WTC11 (cell line): Measurements from ENCODE around the gene CCDC82. TPM values are rescaled to one million over a fixed set of nuclear protein-coding genes. Genes with fewer than 3 reads are reported as not detected.

Experiments used
- ATAC-seq: fragments of 200-7000 bp; cut with Tn5 transposase; 2 replicates; pipeline ENCODE4 v1.10.0; 2021; ENCODE audit warnings: mild to moderate bottlenecking, moderate library complexity
- CTCF ChIA-PET: fragments of 300-600 bp; sonication (Branson Sonifier 250); formaldehyde crosslinking; loops from one replicate; lab custom pipeline; 2021; ENCODE audit warnings: antibody characterized with exemption; lab: Charles Lee
- POLR2A ChIA-PET: fragments of 350-600 bp; sonication (Branson Sonifier 250); formaldehyde crosslinking; loops from one replicate; lab custom pipeline; 2021; ENCODE audit warnings: antibody characterized with exemption; lab: Charles Lee
- DNase-seq: peaks from one replicate; pipeline ENCODE4 v3.0.0; 2021; ENCODE audit warnings: low spot score
- H3K27ac Mint-ChIP-seq: 2 replicates; pipeline ENCODE4 v1.8.0; 2021; ENCODE audit warnings: mixed read lengths
- H3K27me3 Mint-ChIP-seq: 2 replicates; pipeline ENCODE4 v1.8.0; 2021; ENCODE audit warnings: low read depth, mild to moderate bottlenecking, moderate library complexity, mixed read lengths
- H3K36me3 Mint-ChIP-seq: 2 replicates; pipeline ENCODE4 v1.8.0; 2021; ENCODE audit warnings: mixed read lengths
- H3K4me1 Mint-ChIP-seq: 2 replicates; pipeline ENCODE4 v1.8.0; 2022; ENCODE audit warnings: mixed read lengths
- H3K4me3 Mint-ChIP-seq: 2 replicates; pipeline ENCODE4 v1.8.0; 2021; ENCODE audit warnings: mild to moderate bottlenecking, moderate library complexity, mixed read lengths
- H3K9me3 Mint-ChIP-seq: 2 replicates; pipeline ENCODE4 v1.8.0; 2021; ENCODE audit warnings: mixed read lengths
- ESRRA ChIP-seq: sonication (generic); formaldehyde crosslinking; IDR thresholded peaks from 2 replicates; pipeline ENCODE4 v1.8.1; 2022; ENCODE audit warnings: mild to moderate bottlenecking, missing genetic modification reagents, borderline replicate concordance
- GRHL2 ChIP-seq: fragments of 250-450 bp; sonication (Bioruptor Pico); IDR thresholded peaks from 2 replicates; pipeline ENCODE4 v1.8.0; 2022; ENCODE audit warnings: mild to moderate bottlenecking, moderate library complexity; ENCODE audit not compliant: insufficient replicate concordance, severe bottlenecking
- KAT7 ChIP-seq: sonication (generic); formaldehyde crosslinking; IDR thresholded peaks from 2 replicates; pipeline ENCODE4 v1.8.1; 2023; ENCODE audit warnings: missing genetic modification reagents, mild to moderate bottlenecking, borderline replicate concordance
- MAX ChIP-seq: sonication (generic); formaldehyde crosslinking; IDR thresholded peaks from 2 replicates; pipeline ENCODE4 v1.8.0; 2022; ENCODE audit warnings: mild to moderate bottlenecking, missing genetic modification reagents
- NR2C2 ChIP-seq: sonication (generic); formaldehyde crosslinking; IDR thresholded peaks from 2 replicates; pipeline ENCODE4 v1.8.0; 2022; ENCODE audit warnings: mild to moderate bottlenecking, missing genetic modification reagents
- OVOL2 ChIP-seq: fragments of 250-450 bp; sonication (Bioruptor Pico); IDR thresholded peaks from 2 replicates; pipeline ENCODE4 v1.9.0; 2021; ENCODE audit warnings: mild to moderate bottlenecking, borderline replicate concordance
- USF2 ChIP-seq: sonication (generic); formaldehyde crosslinking; IDR thresholded peaks from 2 replicates; pipeline ENCODE4 v1.8.1; 2023; ENCODE audit warnings: mild to moderate bottlenecking, missing genetic modification reagents, moderate library complexity
- ZBTB21 ChIP-seq: sonication (generic); formaldehyde crosslinking; IDR thresholded peaks from 2 replicates; pipeline ENCODE4 v1.8.1; 2023; ENCODE audit warnings: mild to moderate bottlenecking, missing genetic modification reagents, borderline replicate concordance
- ZNF138 ChIP-seq: sonication (generic); formaldehyde crosslinking; conservative IDR thresholded peaks from 2 replicates; pipeline ENCODE4 v1.8.1; 2022; ENCODE audit warnings: mild to moderate bottlenecking, moderate library complexity, missing genetic modification reagents
- ZNF219 ChIP-seq: sonication (generic); formaldehyde crosslinking; IDR thresholded peaks from 2 replicates; pipeline ENCODE4 v1.8.0; 2023; ENCODE audit warnings: missing genetic modification reagents, mild to moderate bottlenecking, borderline replicate concordance
- ZNF396 ChIP-seq: fragments of 250-450 bp; sonication (Bioruptor Pico); IDR thresholded peaks from 2 replicates; pipeline ENCODE4 v1.8.0; 2021; ENCODE audit warnings: mild to moderate bottlenecking, moderate library complexity, borderline replicate concordance
- ZNF532 ChIP-seq: fragments of 250-450 bp; sonication (Bioruptor Pico); IDR thresholded peaks from 2 replicates; pipeline ENCODE4 v1.9.0; 2021; ENCODE audit warnings: mild to moderate bottlenecking, borderline replicate concordance
- total RNA-seq: library from RNA; stranded (reverse); gene quantifications from 3 replicates; pipeline ENCODE4 v1.2.3, GENCODE V29; 2021
- TF ChIP-seq, protein P1 (sequence below): fragments of 200-600 bp; IDR thresholded peaks from 2 replicates; pipeline ENCODE4 v1.8.0; 2022; ENCODE audit warnings: antibody characterized with exemption
- TF ChIP-seq, protein P2 (sequence below): sonication (generic); formaldehyde crosslinking; IDR thresholded peaks from 2 replicates; pipeline ENCODE4 v1.8.0; 2022; ENCODE audit warnings: mild to moderate bottlenecking, missing genetic modification reagents

CCDC82 gene
- total RNA-seq, 1 experiment from 2014 or later: 16.3 TPM

DNA sequence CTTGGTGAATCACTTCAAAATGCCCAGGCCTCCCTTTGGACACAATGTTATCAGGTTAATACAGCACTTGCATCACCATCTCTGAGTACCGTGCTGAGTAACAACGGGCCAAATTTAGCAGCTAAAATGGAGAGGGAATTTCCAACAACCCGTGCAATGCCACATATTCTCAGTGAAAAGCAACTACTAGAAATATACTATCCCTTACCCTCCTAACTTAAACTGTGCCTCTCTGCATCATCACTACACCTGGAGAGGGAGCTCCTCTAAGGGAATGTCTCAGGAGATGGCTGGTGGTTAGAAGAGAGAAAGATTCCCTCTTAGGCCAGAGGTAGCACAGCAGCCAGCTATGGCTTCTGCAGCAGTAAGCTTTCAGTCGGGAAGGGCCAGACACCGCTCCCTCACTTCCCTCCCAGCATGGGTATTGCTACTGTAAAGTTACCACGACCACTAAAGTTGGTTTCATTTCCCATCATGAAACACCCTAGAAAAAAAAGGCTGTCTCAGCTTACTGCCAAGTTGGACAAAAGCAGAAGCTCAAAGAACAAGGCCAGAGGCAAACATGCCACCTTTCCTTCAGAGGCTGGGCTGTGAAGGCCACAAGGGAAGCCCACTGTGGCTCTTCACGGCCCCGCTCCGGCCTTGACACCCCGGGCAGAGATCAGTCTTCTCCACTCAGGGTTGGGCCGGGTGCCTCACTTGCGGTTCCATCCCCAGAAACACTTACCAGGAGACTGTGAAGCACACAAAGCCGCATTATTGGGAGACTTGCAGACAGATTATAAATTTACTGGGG is 50.6 kb downstream of the CCDC82 start:
- POLR2A ChIA-PET: interaction anchor here (0.7 kb wide), 1 partner anchor 283 kb away, joined by 6 read pairs; no protein-coding TSS in a partner anchor

More for the DNA sequence above, 50.6 kb downstream of the CCDC82 start:
- no peak overlapping the region for H3K4me3 Mint-ChIP-seq
- H3K9me3 Mint-ChIP-seq: no peaks in the 10 kb centered on the region
- ATAC-seq: peak; percentile 3
- DNase-seq: no peak
- H3K27ac Mint-ChIP-seq: no peak overlapping the region; the same call in 1 of the 2 replicates
- CTCF ChIA-PET: interaction anchor here (0.5 to 1.1 kb wide), 8 partner anchors 9 to 399 kb away, joined by 3 to 6 read pairs (median 4); no protein-coding TSS in a partner anchor
- no peaks in the 10 kb centered on the region for H3K36me3 Mint-ChIP-seq
- H3K4me1 Mint-ChIP-seq: peaks cover 85% of the 10 kb centered on the region
- TF ChIP-seq OVOL2 (CRISPR knock-in tag): no peak
- no peak for TF ChIP-seq NR2C2
- no peak for TF ChIP-seq MAX (CRISPR knock-in tag)
- no peak for TF ChIP-seq ZNF138 (CRISPR knock-in tag)
- no peak for TF ChIP-seq GRHL2 (CRISPR knock-in tag)
- no peak for TF ChIP-seq ZNF396 (CRISPR knock-in tag)
- TF ChIP-seq, protein P1, sequence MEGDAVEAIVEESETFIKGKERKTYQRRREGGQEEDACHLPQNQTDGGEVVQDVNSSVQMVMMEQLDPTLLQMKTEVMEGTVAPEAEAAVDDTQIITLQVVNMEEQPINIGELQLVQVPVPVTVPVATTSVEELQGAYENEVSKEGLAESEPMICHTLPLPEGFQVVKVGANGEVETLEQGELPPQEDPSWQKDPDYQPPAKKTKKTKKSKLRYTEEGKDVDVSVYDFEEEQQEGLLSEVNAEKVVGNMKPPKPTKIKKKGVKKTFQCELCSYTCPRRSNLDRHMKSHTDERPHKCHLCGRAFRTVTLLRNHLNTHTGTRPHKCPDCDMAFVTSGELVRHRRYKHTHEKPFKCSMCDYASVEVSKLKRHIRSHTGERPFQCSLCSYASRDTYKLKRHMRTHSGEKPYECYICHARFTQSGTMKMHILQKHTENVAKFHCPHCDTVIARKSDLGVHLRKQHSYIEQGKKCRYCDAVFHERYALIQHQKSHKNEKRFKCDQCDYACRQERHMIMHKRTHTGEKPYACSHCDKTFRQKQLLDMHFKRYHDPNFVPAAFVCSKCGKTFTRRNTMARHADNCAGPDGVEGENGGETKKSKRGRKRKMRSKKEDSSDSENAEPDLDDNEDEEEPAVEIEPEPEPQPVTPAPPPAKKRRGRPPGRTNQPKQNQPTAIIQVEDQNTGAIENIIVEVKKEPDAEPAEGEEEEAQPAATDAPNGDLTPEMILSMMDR: no peak
- no peak for TF ChIP-seq ZBTB21 (CRISPR knock-in tag)
- TF ChIP-seq, protein P2, sequence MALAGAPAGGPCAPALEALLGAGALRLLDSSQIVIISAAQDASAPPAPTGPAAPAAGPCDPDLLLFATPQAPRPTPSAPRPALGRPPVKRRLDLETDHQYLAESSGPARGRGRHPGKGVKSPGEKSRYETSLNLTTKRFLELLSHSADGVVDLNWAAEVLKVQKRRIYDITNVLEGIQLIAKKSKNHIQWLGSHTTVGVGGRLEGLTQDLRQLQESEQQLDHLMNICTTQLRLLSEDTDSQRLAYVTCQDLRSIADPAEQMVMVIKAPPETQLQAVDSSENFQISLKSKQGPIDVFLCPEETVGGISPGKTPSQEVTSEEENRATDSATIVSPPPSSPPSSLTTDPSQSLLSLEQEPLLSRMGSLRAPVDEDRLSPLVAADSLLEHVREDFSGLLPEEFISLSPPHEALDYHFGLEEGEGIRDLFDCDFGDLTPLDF: no peak
- no peak for TF ChIP-seq USF2 (CRISPR knock-in tag)
- no peak for TF ChIP-seq ZNF219 (CRISPR knock-in tag)
- TF ChIP-seq KAT7 (CRISPR knock-in tag): no peak
- no peak for TF ChIP-seq ZNF532 (CRISPR knock-in tag)
- no peak for TF ChIP-seq ESRRA (CRISPR knock-in tag)
- H3K27me3 Mint-ChIP-seq: no peaks in the 10 kb centered on the region
